HepG2 (cell line): ENCODE data around the gene SLC12A3. TPM values are rescaled to one million over a fixed set of nuclear protein-coding genes. Genes with fewer than 3 reads are reported as not detected.

Experiments used
- ATAC-seq: fragments of 200-7000 bp; cut with Tn5 transposase; 3 replicates; pipeline ENCODE4 v1.9.1; 2020; ENCODE audit warnings: mild to moderate bottlenecking, moderate library complexity
- BruUV-seq: library from RNA; stranded (reverse); fragments of 400-500 nt; replicated peaks from 2 replicates; lab custom pipeline; 2021; lab: Mats Ljungman, UMichigan
- CTCF ChIA-PET: fragments of 300-600 bp; formaldehyde crosslinking; extraction: SDS; loops from one replicate; lab custom pipeline; 2021; ENCODE audit warnings: low total read pairs, inconsistent platforms, low intra/inter-chr PET ratio; lab: Yijun Ruan, JAX
- POLR2A ChIA-PET: fragments of 350-600 bp; sonication (Branson Sonifier 250); formaldehyde crosslinking; loops from one replicate; lab custom pipeline; 2020; ENCODE audit warnings: antibody characterized with exemption, inconsistent platforms; lab: Yijun Ruan, JAX
- DNase-seq: peaks from one replicate; pipeline ENCODE4 v3.0.0-alpha.2; 2015; ENCODE audit warnings: low spot score
- FAIRE-seq: peaks from 3 replicates; lab custom pipeline; 2011; peaks lifted over from hg19 to GRCh38; lab: Jason Lieb, UNC
- H2AFZ ChIP-seq: one replicate; pipeline ENCODE4 v1.6.1; 2011; ENCODE audit warnings: low read length, inconsistent platforms
- H3K27ac ChIP-seq: fragments of 300-600 bp; 3 replicates; pipeline ENCODE4 v1.8.0; 2011; ENCODE audit warnings: mixed run types, mild to moderate bottlenecking, mixed read lengths, low read length, inconsistent platforms; ENCODE audit not compliant: insufficient read depth; ENCODE audit errors: extremely low read length
- H3K27me3 ChIP-seq, 2 experiments: fragments of 200-600 bp in 1 of 2; 2 replicates in 1 of 2; 3 replicates in 1 of 2; pipeline versions ENCODE4 v1.6.0 to v1.8.0; 2011; ENCODE audit warnings: low read length in 2 of 2, mild to moderate bottlenecking in 2 of 2, moderate library complexity in 2 of 2, inconsistent platforms in 1 of 2; ENCODE audit not compliant: insufficient read depth in 2 of 2, control insufficient read depth in 1 of 2
- H3K36me3 ChIP-seq, 2 experiments: fragments of 200-600 bp in 1 of 2; replicated peaks in 1 of 2; 2 replicates in 1 of 2; 3 replicates in 1 of 2; pipeline versions ENCODE4 v1.5.1 to v1.8.0; 2011; ENCODE audit warnings: low read length in 2 of 2, inconsistent platforms in 1 of 2; ENCODE audit not compliant: insufficient read depth in 2 of 2, control insufficient read depth in 1 of 2
- H3K4me1 ChIP-seq: 2 replicates; pipeline ENCODE4 v1.5.1; 2012; ENCODE audit warnings: low read length, inconsistent platforms; ENCODE audit not compliant: insufficient read depth
- H3K4me2 ChIP-seq: 2 replicates; pipeline ENCODE4 v1.6.0; 2011; ENCODE audit warnings: low read depth, low read length, inconsistent platforms
- H3K4me3 ChIP-seq, 3 experiments: fragments of 200-600 bp in 1 of 3; sonication (generic), shearing (Covaris generic) in 1 of 3; replicated peaks in 1 of 3; 2 replicates each; pipeline ENCODE4 v1.5.1; 2011 to 2016; ENCODE audit warnings: low read length in 3 of 3, inconsistent platforms in 2 of 3, low read depth in 2 of 3, mild to moderate bottlenecking in 2 of 3, control low read depth in 1 of 3, mixed read lengths in 1 of 3; ENCODE audit not compliant: insufficient read depth in 1 of 3
- H3K79me2 ChIP-seq: one replicate; pipeline ENCODE4 v1.6.1; 2011; ENCODE audit warnings: low read length, inconsistent platforms; ENCODE audit not compliant: insufficient read depth
- H3K9ac ChIP-seq: 2 replicates; pipeline ENCODE4 v1.6.0; 2011; ENCODE audit warnings: mild to moderate bottlenecking, low read depth, low read length, inconsistent platforms; ENCODE audit not compliant: insufficient read depth
- H3K9me3 ChIP-seq: 2 replicates; pipeline ENCODE4 v1.5.1; 2012; ENCODE audit warnings: mild to moderate bottlenecking, low read length
- H4K20me1 ChIP-seq: 2 replicates; pipeline ENCODE4 v1.6.0; 2011; ENCODE audit warnings: inconsistent platforms, mild to moderate bottlenecking, low read length, moderate library complexity; ENCODE audit not compliant: insufficient read depth
- PAF1 ChIP-seq: IDR thresholded peaks from 2 replicates; pipeline ENCODE4 v1.6.1; 2016; ENCODE audit warnings: missing genetic modification reagents, missing compliant biosample characterization
- PHB2 ChIP-seq: fragments of 450-650 bp; IDR thresholded peaks from 2 replicates; pipeline ENCODE4 v1.6.1; 2018; ENCODE audit not compliant: partially characterized antibody
- POLR2A ChIP-seq, 2 experiments: IDR thresholded peaks; 2 replicates each; pipeline ENCODE4 v1.6.1; 2011; ENCODE audit warnings: low read depth in 2 of 2, low read length in 2 of 2, mild to moderate bottlenecking in 1 of 2, moderate library complexity in 1 of 2; ENCODE audit not compliant: insufficient read depth in 1 of 2
- POLR2G ChIP-seq: fragments of 200-400 bp; formaldehyde crosslinking; IDR thresholded peaks from 2 replicates; pipeline ENCODE4 v1.6.1; 2018; ENCODE audit warnings: mild to moderate bottlenecking, low read depth, low read length, moderate library complexity
- SMARCE1 ChIP-seq: fragments of 450-650 bp; IDR thresholded peaks from 2 replicates; pipeline ENCODE4 v1.6.1; 2017; ENCODE audit warnings: borderline replicate concordance
- SOX6 ChIP-seq, 2 experiments: fragments of 450-650 bp in 1 of 2; sonication (generic) in 1 of 2; formaldehyde crosslinking in 1 of 2; IDR thresholded peaks; 2 replicates each; pipeline versions ENCODE4 v1.4.0 to v1.6.1; 2017 to 2020; ENCODE audit warnings: antibody characterized with exemption in 1 of 2, mild to moderate bottlenecking in 1 of 2, missing genetic modification reagents in 1 of 2
- SP140L ChIP-seq: sonication (generic); formaldehyde crosslinking; IDR thresholded peaks from 2 replicates; pipeline ENCODE4 v1.4.0; 2020; ENCODE audit warnings: missing genetic modification reagents, borderline replicate concordance
- SSRP1 ChIP-seq: IDR thresholded peaks from 2 replicates; pipeline ENCODE4 v1.6.1; 2016; ENCODE audit warnings: control low read depth
- TAF15 ChIP-seq: fragments of 200-400 bp; formaldehyde crosslinking; IDR thresholded peaks from one replicate; pipeline ENCODE4 v1.6.1; 2018; ENCODE audit warnings: mild to moderate bottlenecking, low read depth, low read length; ENCODE audit not compliant: poor library complexity, severe bottlenecking
- TOE1 ChIP-seq: sonication (generic); formaldehyde crosslinking; IDR thresholded peaks from 2 replicates; pipeline ENCODE4 v1.4.0; 2020; ENCODE audit warnings: mild to moderate bottlenecking, missing genetic modification reagents
- ZNF253 ChIP-seq: sonication (generic); formaldehyde crosslinking; IDR thresholded peaks from 2 replicates; pipeline ENCODE4 v1.8.0; 2022; ENCODE audit warnings: mild to moderate bottlenecking, missing genetic modification reagents, borderline replicate concordance
- ZNF350 ChIP-seq: sonication (generic); formaldehyde crosslinking; IDR thresholded peaks from 2 replicates; pipeline ENCODE4 v1.4.0; 2020; ENCODE audit warnings: mild to moderate bottlenecking, low read depth, missing genetic modification reagents, borderline replicate concordance
- ZNF484 ChIP-seq: sonication (generic); formaldehyde crosslinking; IDR thresholded peaks from 2 replicates; pipeline ENCODE4 v1.5.1; 2020; ENCODE audit warnings: mild to moderate bottlenecking, low read depth, missing genetic modification reagents, borderline replicate concordance
- ZNF510 ChIP-seq: sonication (generic); formaldehyde crosslinking; IDR thresholded peaks from 2 replicates; pipeline ENCODE4 v1.4.0; 2020; ENCODE audit warnings: low read depth, mild to moderate bottlenecking, missing genetic modification reagents
- WGBS: methylation state at CpG from one replicate; pipeline ENCODE4 v1.1.6; 2017; ENCODE audit warnings: low lambda C conversion rate; 5-methylcytosine and 5-hydroxymethylcytosine counted together
- in situ Hi-C: cut with HindIII; loops from 2 replicates; pipeline ENCODE4 v1.10.0; 2017; ENCODE audit warnings: low pct_unique_long_range_greater_than_20kb; ENCODE audit not compliant: extremely low pct_ligation_motif_present
- intact Hi-C: fragments of 100-400 bp; cut with micrococcal nuclease; formaldehyde crosslinking; loops from one replicate; pipeline ENCODE4 v1.10.0; 2022; ENCODE audit not compliant: unreplicated experiment
- polyA plus RNA-seq, 8 experiments: library from polyadenylated mRNA; depleted of rRNA in 3 of 8; stranded (reverse) in 7 of 8; unstranded in 1 of 8; fragments of >200 nt; fragmentation: Illumina TruSeq in 4 of 8; extraction: Trizol in 4 of 8; gene quantifications; 2 replicates each; pipeline versions ENCODE4 v1.2.1 to v1.2.3, GENCODE V29; 2011 to 2016; ENCODE audit warnings: low read depth in 4 of 8, missing spikeins in 1 of 8, mixed read lengths in 1 of 8; ENCODE audit not compliant: insufficient read depth in 1 of 8
- total RNA-seq, 5 experiments: library from RNA; depleted of rRNA; stranded (reverse); fragments of >200 nt; fragmentation: Illumina TruSeq; extraction: Trizol; gene quantifications; 2 replicates each; pipeline ENCODE4 v1.2.3, GENCODE V29; 2016; ENCODE audit warnings: low read depth in 1 of 5
- TF ChIP-seq, protein P1 (sequence below): IDR thresholded peaks from 2 replicates; pipeline ENCODE4 v1.6.1; 2016; ENCODE audit warnings: low read depth, missing genetic modification reagents, missing compliant biosample characterization
- TF ChIP-seq, protein P2 (sequence below): sonication (generic); formaldehyde crosslinking; IDR thresholded peaks from 2 replicates; pipeline ENCODE4 v1.4.0; 2020; ENCODE audit warnings: missing genetic modification reagents

SLC12A3 gene
- total and polyA plus RNA-seq, 2 of the 13 experiments (the other 11 are each of a cell fraction or from before 2014, with no cell fraction given): 6.2 TPM; not detected in 1

DNA sequence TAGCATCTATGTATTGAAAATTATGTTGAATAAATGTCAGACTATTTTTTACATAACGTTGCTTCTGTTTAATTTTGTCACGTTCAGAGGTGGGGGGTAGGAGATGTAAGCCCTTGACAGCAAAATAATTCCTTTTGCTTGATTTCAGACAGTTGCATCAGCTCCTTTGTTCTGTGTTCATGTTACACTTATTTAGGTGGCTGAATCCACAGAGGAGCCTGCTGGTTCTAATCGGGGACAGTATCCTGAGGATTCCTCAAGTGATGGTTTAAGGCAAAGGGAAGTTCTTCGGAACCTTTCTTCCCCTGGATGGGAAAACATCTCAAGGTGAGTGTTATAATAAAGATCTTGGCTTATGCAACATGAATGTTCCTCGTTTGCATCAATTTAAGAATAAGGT is 71.5 kb downstream of the SLC12A3 start:
- Histone ChIP-seq H3K4me2 (peak overlapping the region; percentile 90), H3K36me3 (peaks cover 34 to 73% of the 10 kb centered on the region in 2 experiments), H3K27ac (no peak overlapping the region), H2AFZ (no peak overlapping the region), H3K4me1 (peaks cover 55% of the 10 kb centered on the region), H3K79me2 (peaks cover 66% of the 10 kb centered on the region), H3K9ac (no peak overlapping the region; the same call in 1 of the 2 replicates), H4K20me1 (peaks cover 87% of the 10 kb centered on the region), H3K4me3 (no peak overlapping the region), H3K27me3 (no peaks in the 10 kb centered on the region; a peak in 1 of 5 replicates), H3K9me3 (no peaks in the 10 kb centered on the region)
- ChIA-PET CTCF (no interaction called here), POLR2A (interaction anchor here (1.2 to 4.3 kb wide), 6 partner anchors 9 to 329 kb away, joined by 3 to 17 read pairs (median 4); no protein-coding TSS in a partner anchor)
- in situ Hi-C loops: no loop called here
- no peak for DNase-seq
- FAIRE-seq: no peak
- intact Hi-C loops: no loop called here
- 82% methylated on average over 5 of the region's 5 CpGs for WGBS
- BruUV-seq: no TSS peak
- no peak for ATAC-seq
- TF ChIP-seq PHB2 (no peak), ZNF350 (CRISPR knock-in tag) (no peak), TOE1 (no peak), SOX6 (IDR thresholded peaks at IDR 0.05) (no peak), SOX6 (CRISPR knock-in tag; IDR thresholded peaks at IDR 0.05) (peak; percentile 54; the same call in 1 of the 2 replicates), PAF1 (CRISPR knock-in tag) (no peak), POLR2A (IDR thresholded peaks at IDR 0.05; ENCODE audit: insufficient read depth in 1 of 2, low read depth in 2 of 2, low read length in 2 of 2) (0 out of 4 replicates have a peak, but pooled peaks of 1 of the 2 experiments have one; percentile 2), ZNF253 (CRISPR knock-in tag) (no peak), ZNF510 (CRISPR knock-in tag) (no peak), SSRP1 (CRISPR knock-in tag) (peak; percentile 52; the same call in 1 of the 2 replicates), ZNF484 (no peak), SMARCE1 (no peak), POLR2G (peak; percentile 42; the same call in 1 of the 2 replicates), TAF15 (no peak), SP140L (CRISPR knock-in tag) (no peak)
- TF ChIP-seq, protein P1, sequence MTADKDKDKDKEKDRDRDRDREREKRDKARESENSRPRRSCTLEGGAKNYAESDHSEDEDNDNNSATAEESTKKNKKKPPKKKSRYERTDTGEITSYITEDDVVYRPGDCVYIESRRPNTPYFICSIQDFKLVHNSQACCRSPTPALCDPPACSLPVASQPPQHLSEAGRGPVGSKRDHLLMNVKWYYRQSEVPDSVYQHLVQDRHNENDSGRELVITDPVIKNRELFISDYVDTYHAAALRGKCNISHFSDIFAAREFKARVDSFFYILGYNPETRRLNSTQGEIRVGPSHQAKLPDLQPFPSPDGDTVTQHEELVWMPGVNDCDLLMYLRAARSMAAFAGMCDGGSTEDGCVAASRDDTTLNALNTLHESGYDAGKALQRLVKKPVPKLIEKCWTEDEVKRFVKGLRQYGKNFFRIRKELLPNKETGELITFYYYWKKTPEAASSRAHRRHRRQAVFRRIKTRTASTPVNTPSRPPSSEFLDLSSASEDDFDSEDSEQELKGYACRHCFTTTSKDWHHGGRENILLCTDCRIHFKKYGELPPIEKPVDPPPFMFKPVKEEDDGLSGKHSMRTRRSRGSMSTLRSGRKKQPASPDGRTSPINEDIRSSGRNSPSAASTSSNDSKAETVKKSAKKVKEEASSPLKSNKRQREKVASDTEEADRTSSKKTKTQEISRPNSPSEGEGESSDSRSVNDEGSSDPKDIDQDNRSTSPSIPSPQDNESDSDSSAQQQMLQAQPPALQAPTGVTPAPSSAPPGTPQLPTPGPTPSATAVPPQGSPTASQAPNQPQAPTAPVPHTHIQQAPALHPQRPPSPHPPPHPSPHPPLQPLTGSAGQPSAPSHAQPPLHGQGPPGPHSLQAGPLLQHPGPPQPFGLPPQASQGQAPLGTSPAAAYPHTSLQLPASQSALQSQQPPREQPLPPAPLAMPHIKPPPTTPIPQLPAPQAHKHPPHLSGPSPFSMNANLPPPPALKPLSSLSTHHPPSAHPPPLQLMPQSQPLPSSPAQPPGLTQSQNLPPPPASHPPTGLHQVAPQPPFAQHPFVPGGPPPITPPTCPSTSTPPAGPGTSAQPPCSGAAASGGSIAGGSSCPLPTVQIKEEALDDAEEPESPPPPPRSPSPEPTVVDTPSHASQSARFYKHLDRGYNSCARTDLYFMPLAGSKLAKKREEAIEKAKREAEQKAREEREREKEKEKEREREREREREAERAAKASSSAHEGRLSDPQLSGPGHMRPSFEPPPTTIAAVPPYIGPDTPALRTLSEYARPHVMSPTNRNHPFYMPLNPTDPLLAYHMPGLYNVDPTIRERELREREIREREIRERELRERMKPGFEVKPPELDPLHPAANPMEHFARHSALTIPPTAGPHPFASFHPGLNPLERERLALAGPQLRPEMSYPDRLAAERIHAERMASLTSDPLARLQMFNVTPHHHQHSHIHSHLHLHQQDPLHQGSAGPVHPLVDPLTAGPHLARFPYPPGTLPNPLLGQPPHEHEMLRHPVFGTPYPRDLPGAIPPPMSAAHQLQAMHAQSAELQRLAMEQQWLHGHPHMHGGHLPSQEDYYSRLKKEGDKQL (CRISPR knock-in tag): no peak
- TF ChIP-seq, protein P2, sequence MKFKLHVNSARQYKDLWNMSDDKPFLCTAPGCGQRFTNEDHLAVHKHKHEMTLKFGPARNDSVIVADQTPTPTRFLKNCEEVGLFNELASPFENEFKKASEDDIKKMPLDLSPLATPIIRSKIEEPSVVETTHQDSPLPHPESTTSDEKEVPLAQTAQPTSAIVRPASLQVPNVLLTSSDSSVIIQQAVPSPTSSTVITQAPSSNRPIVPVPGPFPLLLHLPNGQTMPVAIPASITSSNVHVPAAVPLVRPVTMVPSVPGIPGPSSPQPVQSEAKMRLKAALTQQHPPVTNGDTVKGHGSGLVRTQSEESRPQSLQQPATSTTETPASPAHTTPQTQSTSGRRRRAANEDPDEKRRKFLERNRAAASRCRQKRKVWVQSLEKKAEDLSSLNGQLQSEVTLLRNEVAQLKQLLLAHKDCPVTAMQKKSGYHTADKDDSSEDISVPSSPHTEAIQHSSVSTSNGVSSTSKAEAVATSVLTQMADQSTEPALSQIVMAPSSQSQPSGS (CRISPR knock-in tag): no peak
